Measurements from ENCODE around the gene SPRED1.

GRCh38 chr15:38217788-38218609, 34.6 kb upstream of the SPRED1 start:
- TF ChIP-seq POLR2A (IDR thresholded peaks at IDR 0.05; ENCODE audit: low read length) (no peak), GATA1 (IDR thresholded peaks at IDR 0.05; ENCODE audit: low read depth, low read length) (no peak)

Measured in erythroblast (primary cell).